Panc1 (cell line): ENCODE results near the gene MYBPH.

ENCODE experiments used
- POLR2AphosphoS5 ChIP-seq: IDR thresholded peaks from 2 replicates; pipeline ENCODE4 v1.6.1; 2012; ENCODE audit warnings: mild to moderate bottlenecking, low read depth, low read length, moderate library complexity
- TF ChIP-seq, protein P1 (sequence below): fragments of 450-650 bp; IDR thresholded peaks from 2 replicates; pipeline ENCODE4 v1.5.1; 2017; ENCODE audit warnings: mild to moderate bottlenecking

GRCh38 chr1:203199816-203200571 is 24.4 kb upstream of the MYBPH start:
- TF ChIP-seq, protein P1, sequence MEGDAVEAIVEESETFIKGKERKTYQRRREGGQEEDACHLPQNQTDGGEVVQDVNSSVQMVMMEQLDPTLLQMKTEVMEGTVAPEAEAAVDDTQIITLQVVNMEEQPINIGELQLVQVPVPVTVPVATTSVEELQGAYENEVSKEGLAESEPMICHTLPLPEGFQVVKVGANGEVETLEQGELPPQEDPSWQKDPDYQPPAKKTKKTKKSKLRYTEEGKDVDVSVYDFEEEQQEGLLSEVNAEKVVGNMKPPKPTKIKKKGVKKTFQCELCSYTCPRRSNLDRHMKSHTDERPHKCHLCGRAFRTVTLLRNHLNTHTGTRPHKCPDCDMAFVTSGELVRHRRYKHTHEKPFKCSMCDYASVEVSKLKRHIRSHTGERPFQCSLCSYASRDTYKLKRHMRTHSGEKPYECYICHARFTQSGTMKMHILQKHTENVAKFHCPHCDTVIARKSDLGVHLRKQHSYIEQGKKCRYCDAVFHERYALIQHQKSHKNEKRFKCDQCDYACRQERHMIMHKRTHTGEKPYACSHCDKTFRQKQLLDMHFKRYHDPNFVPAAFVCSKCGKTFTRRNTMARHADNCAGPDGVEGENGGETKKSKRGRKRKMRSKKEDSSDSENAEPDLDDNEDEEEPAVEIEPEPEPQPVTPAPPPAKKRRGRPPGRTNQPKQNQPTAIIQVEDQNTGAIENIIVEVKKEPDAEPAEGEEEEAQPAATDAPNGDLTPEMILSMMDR: no peak
- TF ChIP-seq POLR2AphosphoS5: no peak
